ENCODE measurements around the gene ZNF454. TPM values are rescaled to one million over a fixed set of nuclear protein-coding genes. Genes with fewer than 3 reads are reported as not detected.

ZNF454 gene
- total RNA-seq, 1 donor from 2014 or later = 0.32 TPM

GRCh38 chr5:178983728-178984127, 42.7 kb downstream of the ZNF454 start:
- Mint-ChIP-seq H3K27ac (ENCODE audit: unreplicated experiment) (no peak overlapping the region), H3K36me3 (ENCODE audit: low read depth) (peaks cover 2% of the 10 kb centered on the region), H3K4me3 (ENCODE audit: unreplicated experiment) (no peak overlapping the region), H3K27me3 (ENCODE audit: low read depth) (no peaks in the 10 kb centered on the region), H3K4me1 (ENCODE audit: low read depth) (no peaks in the 10 kb centered on the region), H3K9me3 (ENCODE audit: low read depth) (peaks cover 52% of the 10 kb centered on the region)
- no peak for DNase-seq (ENCODE audit: low spot score)
- TF ChIP-seq CTCF (IDR thresholded peaks at IDR 0.05) = no peak

- Mint-ChIP-seq H3K4me3 (ENCODE audit: unreplicated experiment) (no peak overlapping the region), H3K36me3 (ENCODE audit: low read depth) (peaks cover 2% of the 10 kb centered on the region), H3K4me1 (ENCODE audit: low read depth) (no peaks in the 10 kb centered on the region), H3K27ac (ENCODE audit: unreplicated experiment) (no peak overlapping the region), H3K9me3 (ENCODE audit: low read depth) (peaks cover 49% of the 10 kb centered on the region), H3K27me3 (ENCODE audit: low read depth) (no peaks in the 10 kb centered on the region)
- TF ChIP-seq CTCF (IDR thresholded peaks at IDR 0.05) = no peak
- no peak for DNase-seq (ENCODE audit: low spot score)
Measured at GRCh38 chr5:178984145-178985072, 43.4 kb downstream of the ZNF454 start.

GRCh38 chr5:178986326-178986960, 45.4 kb downstream of the ZNF454 start:
- H3K9me3 Mint-ChIP-seq (ENCODE audit: low read depth) = peaks cover 37% of the 10 kb centered on the region
- no peak overlapping the region for H3K27ac Mint-ChIP-seq (ENCODE audit: unreplicated experiment)
- no peaks in the 10 kb centered on the region for H3K4me1 Mint-ChIP-seq (ENCODE audit: low read depth)
- H3K36me3 Mint-ChIP-seq (ENCODE audit: low read depth) = peaks cover 4% of the 10 kb centered on the region
- H3K27me3 Mint-ChIP-seq (ENCODE audit: low read depth) = no peaks in the 10 kb centered on the region
- H3K4me3 Mint-ChIP-seq (ENCODE audit: unreplicated experiment) = no peak overlapping the region
- no peak for DNase-seq (ENCODE audit: low spot score)
- no peak for TF ChIP-seq CTCF (IDR thresholded peaks at IDR 0.05)

- Mint-ChIP-seq H3K4me1 (ENCODE audit: low read depth) (no peaks in the 10 kb centered on the region), H3K27ac (ENCODE audit: unreplicated experiment) (no peak overlapping the region), H3K9me3 (ENCODE audit: low read depth) (peaks cover 21% of the 10 kb centered on the region), H3K4me3 (ENCODE audit: unreplicated experiment) (no peak overlapping the region), H3K27me3 (ENCODE audit: low read depth) (peaks cover 9% of the 10 kb centered on the region), H3K36me3 (ENCODE audit: low read depth) (peaks cover 2% of the 10 kb centered on the region)
- TF ChIP-seq CTCF (IDR thresholded peaks at IDR 0.05) = no peak
- no peak for DNase-seq (ENCODE audit: low spot score)
Measured at GRCh38 chr5:178988436-178989220, 47.6 kb downstream of the ZNF454 start.

- no peak for TF ChIP-seq CTCF (IDR thresholded peaks at IDR 0.05)
Measured at GRCh38 chr5:178989311-178989710, 48.3 kb downstream of the ZNF454 start.

More at GRCh38 chr5:178989311-178989710, 48.3 kb downstream of the ZNF454 start:
- Mint-ChIP-seq H3K9me3 (ENCODE audit: low read depth) (peaks cover 18% of the 10 kb centered on the region), H3K27me3 (ENCODE audit: low read depth) (peaks cover 10% of the 10 kb centered on the region), H3K4me3 (ENCODE audit: unreplicated experiment) (no peak overlapping the region), H3K4me1 (ENCODE audit: low read depth) (no peaks in the 10 kb centered on the region), H3K36me3 (ENCODE audit: low read depth) (peaks cover 2% of the 10 kb centered on the region), H3K27ac (ENCODE audit: unreplicated experiment) (no peak overlapping the region)
- no peak for DNase-seq (ENCODE audit: low spot score)
